Measurements from ENCODE around the gene PTPRA. TPM values are rescaled to one million over a fixed set of nuclear protein-coding genes. Genes with fewer than 3 reads are reported as not detected.

The PTPRA gene
- total RNA-seq, 1 experiment from 2014 or later, result 45.2 TPM

GRCh38 chr20:2833761-2834160 is 39.5 kb upstream of the PTPRA start:
- whole genome bisulfite sequencing (ENCODE audit: extremely low coverage, insufficient read length, low lambda C conversion rate), result no CpG with 5 or more reads among the region's 1 CpG
- no peak overlapping the region for H4K8ac ChIP-seq (replicated peaks; ENCODE audit: insufficient read length, low read depth, low read length)
- H2BK12ac ChIP-seq (ENCODE audit: insufficient read length, low read depth, low read length), result no peak overlapping the region
- no peak overlapping the region for H2BK15ac ChIP-seq (ENCODE audit: low read depth, low read length)
- H2AK5ac ChIP-seq (ENCODE audit: insufficient read length, low read length), result no peak overlapping the region
- no peaks in the 10 kb centered on the region for H3K23me2 ChIP-seq (ENCODE audit: insufficient read length, low read depth, low read length, poor library complexity, severe bottlenecking)
- no peaks in the 10 kb centered on the region for H4K20me1 ChIP-seq (ENCODE audit: control insufficient read depth, insufficient read depth, insufficient read length)
- no peak overlapping the region for H3K18ac ChIP-seq (ENCODE audit: insufficient read length, low read depth, low read length)
- H3K79me1 ChIP-seq (ENCODE audit: insufficient read depth, low read depth, low read length, poor library complexity, severe bottlenecking), result no peaks in the 10 kb centered on the region
- H3K14ac ChIP-seq (ENCODE audit: insufficient read depth, low read length), result no peak overlapping the region
- H3K9ac ChIP-seq (ENCODE audit: extremely low read depth, insufficient read length, low read length), result no peak overlapping the region
- no peak overlapping the region for H3K27ac Mint-ChIP-seq
- H3T11ph ChIP-seq (ENCODE audit: low read length), result no peak overlapping the region
- no peak overlapping the region for H3K27ac ChIP-seq (ENCODE audit: insufficient read length, low read depth, low read length)
- no peaks in the 10 kb centered on the region for H3K79me2 ChIP-seq (ENCODE audit: insufficient read depth, low read length)
- no peak overlapping the region for H2BK20ac ChIP-seq (ENCODE audit: low read depth, low read length, poor library complexity, severe bottlenecking)
- no peak overlapping the region for H3K56ac ChIP-seq (ENCODE audit: insufficient read length, low read depth, low read length)
- no peaks in the 10 kb centered on the region for H3K27me3 ChIP-seq (ENCODE audit: insufficient read depth, low read length)
- no peak overlapping the region for H4K91ac ChIP-seq (ENCODE audit: insufficient read length, low read depth, low read length)
- no peak for DNase-seq
- no peaks in the 10 kb centered on the region for H3K9me3 ChIP-seq (ENCODE audit: control insufficient read depth, low read depth, low read length)
- TF ChIP-seq CTCF (conservative IDR thresholded peaks at IDR 0.05), result no peak
- H3K4me1 Mint-ChIP-seq, result peaks cover 0 to 3% of the 10 kb centered on the region in 2 experiments; a peak in 1 of 4 replicates
- peaks cover 3 to 23% (median 18%) of the 10 kb centered on the region in 3 experiments for H3K36me3 Mint-ChIP-seq (ENCODE audit: insufficient read depth in 1 of 3, low read depth in 3 of 3)
- no peak overlapping the region for H2BK120ac ChIP-seq (ENCODE audit: low read depth, low read length, poor library complexity, severe bottlenecking)
- no peak overlapping the region for H3K23ac ChIP-seq (ENCODE audit: insufficient read length, low read depth, low read length)
- H2AFZ ChIP-seq (ENCODE audit: low read length), result no peak overlapping the region
- no peaks in the 10 kb centered on the region for H3K9me3 Mint-ChIP-seq
- no peak overlapping the region for H3K4me3 Mint-ChIP-seq
- no peaks in the 10 kb centered on the region for H3K4me1 ChIP-seq (ENCODE audit: insufficient read depth, low read length)
- H3K27me3 Mint-ChIP-seq (ENCODE audit: low read depth), result peaks cover 12% of the 10 kb centered on the region
- H2BK5ac ChIP-seq (ENCODE audit: insufficient read length, low read length), result no peak overlapping the region
- no peak overlapping the region for H4K5ac ChIP-seq (ENCODE audit: insufficient read length, low read depth, low read length)
- no peak overlapping the region for H3K4me2 ChIP-seq (ENCODE audit: insufficient read depth, insufficient read length, low read length)
- H3K4ac ChIP-seq (ENCODE audit: low read depth, low read length), result no peak overlapping the region
